Fibroblast of pulmonary artery (primary cell): ENCODE results near the gene AKAP9.
A peak's percentile ranks its signal among the peaks of the same experiment; 100 is the strongest.

Experiments
- DNase-seq: peaks from one replicate; pipeline ENCODE4 v3.0.0-alpha.2; 2010; ENCODE audit warnings: low read depth
- H3K4me3 ChIP-seq: replicated peaks from 2 replicates; pipeline ENCODE4 v1.5.1; 2011; ENCODE audit warnings: low read depth, mild to moderate bottlenecking, control low read depth, low read length, moderate library complexity
- CTCF ChIP-seq: IDR thresholded peaks from 2 replicates; pipeline ENCODE4 v1.5.1; 2011; ENCODE audit warnings: mild to moderate bottlenecking, control low read depth, low read length, inconsistent platforms; ENCODE audit errors: missing control alignments

Gene AKAP9

GRCh38 chr7:92156990-92157389 is 216.3 kb downstream of the AKAP9 start:
- H3K4me3 ChIP-seq: no peak overlapping the region
- DNase-seq: no peak
- no peak for TF ChIP-seq CTCF

- peak; percentile 84 for DNase-seq
- TF ChIP-seq CTCF: no peak
- H3K4me3 ChIP-seq: no peak overlapping the region
These were observed 218.3 kb downstream of the AKAP9 start for GRCh38 chr7:92158660-92159575.
